Neural crest cell (in vitro differentiated cells): ENCODE results near the gene UBAP2. TPM values are rescaled to one million over a fixed set of nuclear protein-coding genes. Genes with fewer than 3 reads are reported as not detected.

Source experiments
- DNase-seq: peaks from one replicate; pipeline ENCODE4 v3.0.0; 2021; ENCODE audit warnings: low read depth, mixed read lengths, low spot score
- H3K27ac Mint-ChIP-seq: one replicate; pipeline ENCODE4 v1.8.0; 2021; ENCODE audit warnings: mild to moderate bottlenecking, mixed read lengths; ENCODE audit not compliant: unreplicated experiment
- H3K27me3 Mint-ChIP-seq: 2 replicates; pipeline ENCODE4 v1.8.0; 2021; ENCODE audit warnings: low read depth, mild to moderate bottlenecking, mixed read lengths
- H3K36me3 Mint-ChIP-seq: 2 replicates; pipeline ENCODE4 v1.8.0; 2021; ENCODE audit warnings: low read depth, mild to moderate bottlenecking, mixed read lengths
- H3K4me1 Mint-ChIP-seq: 2 replicates; pipeline ENCODE4 v1.8.0; 2021; ENCODE audit warnings: mixed read lengths
- H3K4me3 Mint-ChIP-seq: one replicate; pipeline ENCODE4 v1.8.0; 2021; ENCODE audit warnings: mild to moderate bottlenecking, mixed read lengths
- H3K9me3 Mint-ChIP-seq: 2 replicates; pipeline ENCODE4 v1.8.0; 2021; ENCODE audit warnings: mixed read lengths
- CTCF ChIP-seq: fragments of 200-600 bp; sonication (generic); conservative IDR thresholded peaks from 2 replicates; pipeline ENCODE4 v1.5.0; 2021; ENCODE audit warnings: antibody characterized with exemption, mild to moderate bottlenecking
- total RNA-seq: library from RNA; stranded (reverse); gene quantifications from 2 replicates; pipeline ENCODE4 v1.2.1, GENCODE V29; 2021

Gene UBAP2
- total RNA-seq, 1 donor from 2014 or later: 62.7 TPM

- Mint-ChIP-seq H3K4me1 (no peaks in the 10 kb centered on the region), H3K4me3 (no peak overlapping the region), H3K27me3 (no peaks in the 10 kb centered on the region), H3K36me3 (peaks cover 5% of the 10 kb centered on the region), H3K27ac (no peak overlapping the region), H3K9me3 (no peaks in the 10 kb centered on the region)
- TF ChIP-seq CTCF: no peak
- no peak for DNase-seq
Observed at GRCh38 chr9:34001298-34001697, 47.4 kb downstream of the UBAP2 start.

GRCh38 chr9:33995449-33995848 is 53.2 kb downstream of the UBAP2 start:
- no peak for DNase-seq
- Mint-ChIP-seq H3K36me3 (peaks cover 7% of the 10 kb centered on the region), H3K27me3 (no peaks in the 10 kb centered on the region), H3K4me3 (no peak overlapping the region), H3K4me1 (no peaks in the 10 kb centered on the region), H3K27ac (no peak overlapping the region), H3K9me3 (no peaks in the 10 kb centered on the region)
- TF ChIP-seq CTCF: no peak

- no peak for TF ChIP-seq CTCF
- DNase-seq: no peak
- Mint-ChIP-seq H3K4me3 (no peak overlapping the region), H3K27ac (peak overlapping the region; percentile 8), H3K36me3 (peaks cover 14% of the 10 kb centered on the region), H3K9me3 (no peaks in the 10 kb centered on the region), H3K4me1 (no peaks in the 10 kb centered on the region), H3K27me3 (no peaks in the 10 kb centered on the region)
Observed at GRCh38 chr9:33993104-33993503, 55.6 kb downstream of the UBAP2 start.

GRCh38 chr9:33992632-33993031 is 56.1 kb downstream of the UBAP2 start:
- Mint-ChIP-seq H3K36me3 (peaks cover 12% of the 10 kb centered on the region), H3K4me1 (no peaks in the 10 kb centered on the region), H3K4me3 (no peak overlapping the region), H3K27ac (no peak overlapping the region), H3K27me3 (no peaks in the 10 kb centered on the region), H3K9me3 (no peaks in the 10 kb centered on the region)
- DNase-seq: no peak
- no peak for TF ChIP-seq CTCF

GRCh38 chr9:33988219-33988890 is 60.3 kb downstream of the UBAP2 start:
- Mint-ChIP-seq H3K27me3 (no peaks in the 10 kb centered on the region), H3K4me1 (no peaks in the 10 kb centered on the region), H3K27ac (no peak overlapping the region), H3K4me3 (no peak overlapping the region), H3K9me3 (no peaks in the 10 kb centered on the region), H3K36me3 (peaks cover 15% of the 10 kb centered on the region)
- no peak for TF ChIP-seq CTCF
- no peak for DNase-seq
